GM12801 (cell line): ENCODE results near the gene LRRC18.

Source experiments
- CTCF ChIP-seq: IDR thresholded peaks from one replicate; pipeline ENCODE4 v1.5.1; 2011; ENCODE audit warnings: control low read depth; ENCODE audit not compliant: insufficient read length; ENCODE audit errors: extremely low read depth

The LRRC18 gene

GRCh38 chr10:48887982-48888381, 51.7 kb downstream of the LRRC18 start:
- no peak for TF ChIP-seq CTCF

- TF ChIP-seq CTCF, result no peak
Measured at GRCh38 chr10:48885376-48885775, 54.3 kb downstream of the LRRC18 start.

- no peak for TF ChIP-seq CTCF
Measured at GRCh38 chr10:48884179-48885045, 55.2 kb downstream of the LRRC18 start.

GRCh38 chr10:48883701-48884100, 55.9 kb downstream of the LRRC18 start:
- TF ChIP-seq CTCF, result no peak

GRCh38 chr10:48882881-48883280, 56.8 kb downstream of the LRRC18 start:
- no peak for TF ChIP-seq CTCF

GRCh38 chr10:48881937-48882336, 57.7 kb downstream of the LRRC18 start:
- no peak for TF ChIP-seq CTCF

GRCh38 chr10:48880016-48880705, 59.5 kb downstream of the LRRC18 start:
- no peak for TF ChIP-seq CTCF
